ENCODE measurements around the gene PKP1. TPM values are rescaled to one million over a fixed set of nuclear protein-coding genes. Genes with fewer than 3 reads are reported as not detected.

Gene PKP1
- total and polyA plus RNA-seq, 4 donors, result 0.08 to 0.39 (median 0.21) TPM

DNA sequence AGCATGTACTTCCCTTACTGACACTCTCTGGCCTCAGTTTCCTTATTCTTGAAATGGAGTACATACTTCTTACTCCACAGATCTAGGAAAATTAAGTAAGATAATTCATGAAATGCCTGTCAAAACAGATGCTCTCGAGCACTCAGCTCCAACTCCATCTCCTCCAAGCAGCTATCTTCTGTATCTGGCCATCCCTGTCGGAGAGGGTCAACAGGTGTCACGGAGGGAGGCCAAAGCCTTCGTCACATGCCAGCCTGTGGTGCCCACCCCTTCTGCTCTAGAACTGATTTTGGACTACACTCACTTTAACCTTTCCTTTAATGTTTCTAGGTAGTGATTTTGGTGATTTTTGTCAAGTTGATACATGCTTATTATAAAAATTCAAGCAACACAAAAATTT is 18.8 kb upstream of the PKP1 start:
- Histone ChIP-seq H3K27ac (ENCODE audit: low read depth in 1 of 2, low read length in 2 of 2) (no peak overlapping the region), H3K4me1 (ENCODE audit: control insufficient read depth in 1 of 2, insufficient read depth in 2 of 2, low read length in 2 of 2) (no peaks in the 10 kb centered on the region), H3K36me3 (ENCODE audit: control insufficient read depth in 1 of 2, insufficient read depth in 2 of 2, low read length in 1 of 2) (no peaks in the 10 kb centered on the region), H3K9me3 (ENCODE audit: control insufficient read depth, low read length) (no peaks in the 10 kb centered on the region), H3K27me3 (ENCODE audit: control insufficient read depth in 1 of 2, insufficient read depth in 2 of 2, low read length in 1 of 2) (no peaks in the 10 kb centered on the region), H3K4me3 (ENCODE audit: low read length in 2 of 2) (no peak overlapping the region)
- ATAC-seq (ENCODE audit: low FRiP score) (no peak), DNase-seq (no peak)
- WGBS, 2 donors, result 89% methylated on average over 4 of the region's 4 CpGs
- intact Hi-C loops (cut with DNase I), result no loop called here

DNA sequence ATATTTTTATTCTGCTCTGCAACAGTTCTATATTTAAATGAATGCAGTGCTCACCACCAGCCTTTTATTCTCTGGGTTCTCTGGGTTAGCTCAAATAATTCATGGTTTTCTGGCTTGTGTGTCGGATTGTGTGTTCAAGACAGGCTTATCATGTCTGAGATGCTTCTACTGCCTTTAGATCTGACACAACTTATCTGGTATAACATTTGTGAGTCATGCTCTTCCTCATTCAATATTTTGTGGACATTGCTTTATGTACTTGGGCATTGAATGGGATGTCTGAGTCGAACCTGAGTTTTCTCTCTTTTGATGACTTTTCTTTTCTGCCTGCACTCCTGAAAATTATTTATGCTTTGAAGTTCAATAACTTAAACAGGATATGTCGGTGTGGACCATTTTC is 17.6 kb upstream of the PKP1 start:
- no peak for DNase-seq
- H3K4me3 ChIP-seq (ENCODE audit: low read length in 2 of 2), result no peak overlapping the region
- intact Hi-C loops (cut with DNase I), result loop anchor here in 1 of 2 donors (5.0 kb wide), 1 partner anchor 97 kb away; no protein-coding TSS in a partner anchor
- no peaks in the 10 kb centered on the region for H3K36me3 ChIP-seq (ENCODE audit: control insufficient read depth in 1 of 2, insufficient read depth in 2 of 2, low read length in 1 of 2)
- no peaks in the 10 kb centered on the region for H3K27me3 ChIP-seq (ENCODE audit: control insufficient read depth in 1 of 2, insufficient read depth in 2 of 2, low read length in 1 of 2)
- H3K4me1 ChIP-seq (ENCODE audit: control insufficient read depth in 1 of 2, insufficient read depth in 2 of 2, low read length in 2 of 2), result no peaks in the 10 kb centered on the region
- no peaks in the 10 kb centered on the region for H3K9me3 ChIP-seq (ENCODE audit: control insufficient read depth, low read length)
- ATAC-seq (ENCODE audit: low FRiP score), result no peak
- no peak overlapping the region for H3K27ac ChIP-seq (ENCODE audit: low read depth in 1 of 2, low read length in 2 of 2)
- 75% methylated on average over 3 of the region's 3 CpGs for WGBS, 2 donors

DNA sequence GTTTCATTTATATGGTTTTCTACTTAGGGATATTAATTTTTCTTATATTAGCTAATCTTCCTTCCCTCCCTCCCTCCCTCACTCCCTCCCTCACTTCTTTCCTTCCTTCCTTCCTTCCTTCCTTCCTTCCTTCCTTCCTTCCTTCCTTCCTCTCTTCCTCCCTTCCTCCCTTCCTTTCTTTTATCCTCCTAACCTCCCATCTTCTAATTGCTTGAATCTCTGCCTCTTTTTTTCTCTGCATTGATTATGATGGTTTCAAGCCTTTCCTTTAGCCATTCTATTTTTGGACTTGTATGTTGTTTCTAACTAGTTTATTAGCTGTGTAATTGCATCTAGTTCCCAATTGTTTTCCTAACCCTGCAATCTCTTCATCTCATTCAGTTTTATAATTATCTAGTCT is 17.0 kb upstream of the PKP1 start:
- Histone ChIP-seq H3K36me3 (ENCODE audit: control insufficient read depth in 1 of 2, insufficient read depth in 2 of 2, low read length in 1 of 2) (no peaks in the 10 kb centered on the region), H3K9me3 (ENCODE audit: control insufficient read depth, low read length) (no peaks in the 10 kb centered on the region), H3K27ac (ENCODE audit: low read depth in 1 of 2, low read length in 2 of 2) (no peak overlapping the region), H3K4me3 (ENCODE audit: low read length in 2 of 2) (no peak overlapping the region), H3K4me1 (ENCODE audit: control insufficient read depth in 1 of 2, insufficient read depth in 2 of 2, low read length in 2 of 2) (no peaks in the 10 kb centered on the region), H3K27me3 (ENCODE audit: control insufficient read depth in 1 of 2, insufficient read depth in 2 of 2, low read length in 1 of 2) (no peaks in the 10 kb centered on the region)
- intact Hi-C loops (cut with DNase I), result loop anchor here in 1 of 2 donors (5.0 kb wide), 1 partner anchor 96 kb away; no protein-coding TSS in a partner anchor
- DNase-seq, result no peak
- ATAC-seq (ENCODE audit: low FRiP score), result no peak

DNA sequence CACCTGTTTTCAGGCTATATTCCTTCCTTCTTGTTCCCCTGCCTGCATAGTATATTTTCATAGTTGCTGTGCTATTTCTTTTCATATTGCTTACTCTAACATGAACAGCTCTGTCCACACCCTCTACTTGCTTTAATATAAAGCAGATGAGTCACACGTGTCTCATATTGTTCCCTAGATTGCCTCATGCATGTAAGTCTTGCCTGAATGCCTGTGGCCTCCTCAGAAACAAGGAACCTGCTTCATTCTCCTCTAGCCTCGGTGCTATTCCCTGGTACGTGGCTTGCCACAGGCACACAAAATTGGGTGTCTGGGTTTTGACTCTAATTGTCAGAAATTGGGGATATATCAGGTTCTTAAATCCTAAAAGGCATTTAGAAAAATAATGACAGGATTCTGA is 16.5 kb upstream of the PKP1 start:
- intact Hi-C loops (cut with DNase I), result loop anchor here in 1 of 2 donors (5.0 kb wide), 1 partner anchor 96 kb away; no protein-coding TSS in a partner anchor
- DNase-seq, result no peak
- Histone ChIP-seq H3K9me3 (ENCODE audit: control insufficient read depth, low read length) (no peaks in the 10 kb centered on the region), H3K27ac (ENCODE audit: low read depth in 1 of 2, low read length in 2 of 2) (no peak overlapping the region), H3K36me3 (ENCODE audit: control insufficient read depth in 1 of 2, insufficient read depth in 2 of 2, low read length in 1 of 2) (no peaks in the 10 kb centered on the region), H3K27me3 (ENCODE audit: control insufficient read depth in 1 of 2, insufficient read depth in 2 of 2, low read length in 1 of 2) (no peaks in the 10 kb centered on the region), H3K4me1 (ENCODE audit: control insufficient read depth in 1 of 2, insufficient read depth in 2 of 2, low read length in 2 of 2) (no peaks in the 10 kb centered on the region), H3K4me3 (ENCODE audit: low read length in 2 of 2) (no peak overlapping the region)
- 60% methylated on average over 3 of the region's 3 CpGs for WGBS, 2 donors
- ATAC-seq (ENCODE audit: low FRiP score), result no peak

DNA sequence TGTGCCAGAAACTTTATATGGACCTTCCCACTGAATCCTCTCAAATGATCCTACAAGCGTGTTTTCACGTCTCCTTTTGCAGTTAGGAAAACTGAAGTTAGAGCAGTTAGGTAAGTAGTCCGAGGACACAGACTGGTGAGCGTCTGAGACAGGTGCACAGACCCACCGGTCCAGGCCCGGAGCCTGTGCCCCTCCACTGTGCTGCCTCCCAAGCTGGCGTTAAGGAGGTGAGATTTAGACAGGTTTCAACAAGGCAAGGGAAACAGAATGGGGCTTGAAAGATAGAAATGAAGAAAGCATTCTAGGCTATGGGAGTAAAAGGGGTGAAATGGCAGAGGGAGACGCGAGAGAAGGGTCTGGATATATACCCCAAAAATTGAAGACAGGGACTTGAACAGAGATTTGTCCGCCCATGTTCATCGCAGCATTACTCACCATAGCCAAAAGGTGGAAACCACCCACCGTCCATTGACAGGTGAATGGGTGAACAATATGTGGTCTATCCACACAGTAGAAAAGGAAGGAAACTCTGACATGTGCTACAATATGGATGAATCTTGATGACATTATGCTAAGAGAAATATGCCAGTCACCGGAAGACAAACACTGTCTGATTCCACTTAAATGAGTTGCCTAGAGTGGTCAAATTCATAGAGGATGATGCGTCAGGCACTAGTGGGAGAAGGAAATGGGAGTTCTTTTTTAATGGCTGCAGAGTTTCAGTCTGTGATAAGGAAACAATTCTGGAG is 15.7 kb upstream of the PKP1 start:
- DNase-seq (no peak), ATAC-seq (ENCODE audit: low FRiP score) (no peak)
- WGBS, 2 donors, result 83 to 88% methylated on average over 14 of the region's 14 CpGs
- no peaks in the 10 kb centered on the region for H3K9me3 ChIP-seq (ENCODE audit: control insufficient read depth, low read length)
- intact Hi-C loops (cut with DNase I), result loop anchor here in 1 of 2 donors (5.0 kb wide), 1 partner anchor 95 kb away; no protein-coding TSS in a partner anchor
- H3K27me3 ChIP-seq (ENCODE audit: control insufficient read depth in 1 of 2, insufficient read depth in 2 of 2, low read length in 1 of 2), result no peaks in the 10 kb centered on the region
- H3K36me3 ChIP-seq (ENCODE audit: control insufficient read depth in 1 of 2, insufficient read depth in 2 of 2, low read length in 1 of 2), result no peaks in the 10 kb centered on the region
- H3K27ac ChIP-seq (ENCODE audit: low read depth in 1 of 2, low read length in 2 of 2), result no peak overlapping the region
- H3K4me3 ChIP-seq (ENCODE audit: low read length in 2 of 2), result no peak overlapping the region
- H3K4me1 ChIP-seq (ENCODE audit: control insufficient read depth in 1 of 2, insufficient read depth in 2 of 2, low read length in 2 of 2), result no peaks in the 10 kb centered on the region

DNA sequence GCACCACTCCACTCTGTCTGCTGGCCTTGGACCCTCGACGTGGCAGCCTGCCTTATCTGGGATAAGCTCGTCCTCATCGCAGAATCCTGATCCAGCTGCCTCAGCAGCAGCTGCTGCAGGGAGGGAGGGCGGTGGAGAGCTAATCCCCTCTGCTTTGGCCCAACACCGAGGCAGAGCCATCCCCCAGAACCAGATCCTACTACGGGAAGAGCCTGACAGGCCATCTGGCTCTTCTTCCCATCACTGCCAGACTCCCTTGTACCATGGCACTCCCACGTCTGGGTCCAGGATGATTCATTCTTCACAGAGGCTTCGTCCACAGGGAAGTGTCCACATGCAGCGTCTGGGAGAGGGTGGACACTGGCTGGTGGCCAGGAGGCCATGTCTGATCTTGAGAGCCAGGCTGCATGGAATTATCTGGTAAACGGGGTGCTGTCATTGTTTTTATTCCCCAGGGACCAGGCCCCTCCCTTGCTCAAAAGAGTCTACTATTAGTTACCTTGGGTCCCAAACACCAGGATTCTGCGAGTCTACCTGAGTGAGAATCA is 14.6 kb upstream of the PKP1 start:
- H3K9me3 ChIP-seq (ENCODE audit: control insufficient read depth, low read length), result no peaks in the 10 kb centered on the region
- H3K4me3 ChIP-seq (ENCODE audit: low read length in 2 of 2), result no peak overlapping the region
- no peaks in the 10 kb centered on the region for H3K36me3 ChIP-seq (ENCODE audit: control insufficient read depth in 1 of 2, insufficient read depth in 2 of 2, low read length in 1 of 2)
- H3K4me1 ChIP-seq (ENCODE audit: control insufficient read depth in 1 of 2, insufficient read depth in 2 of 2, low read length in 2 of 2), result no peaks in the 10 kb centered on the region
- intact Hi-C loops (cut with DNase I), result loop anchor here in 1 of 2 donors (5.0 kb wide), 1 partner anchor 94 kb away; no protein-coding TSS in a partner anchor
- DNase-seq (peak in 1 of 2 donors; percentile 55), ATAC-seq (ENCODE audit: low FRiP score) (no peak)
- no peaks in the 10 kb centered on the region for H3K27me3 ChIP-seq (ENCODE audit: control insufficient read depth in 1 of 2, insufficient read depth in 2 of 2, low read length in 1 of 2)
- H3K27ac ChIP-seq (ENCODE audit: low read depth in 1 of 2, low read length in 2 of 2), result no peak overlapping the region
- 33 to 40% methylated on average over 12 of the region's 12 CpGs for WGBS, 2 donors

DNA sequence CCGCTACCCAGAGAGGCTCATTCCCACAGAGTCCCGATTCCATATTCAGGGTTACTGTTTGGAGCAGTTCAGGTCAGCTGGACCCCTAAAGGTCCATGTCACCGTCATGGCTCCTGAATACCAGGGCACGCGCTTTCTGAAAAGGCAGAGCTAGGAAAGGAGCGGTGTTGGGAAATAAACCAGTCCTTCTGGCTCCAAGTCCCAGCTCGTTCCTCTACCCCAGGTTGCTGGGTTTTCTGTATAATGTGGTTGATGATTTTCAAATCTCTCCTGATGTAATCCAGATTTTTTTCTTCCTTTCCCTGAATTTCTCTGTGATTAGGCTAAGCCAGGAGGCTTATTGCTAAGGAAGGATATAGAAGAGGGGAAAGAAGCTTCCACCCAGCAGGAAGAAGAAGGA is 14.0 kb upstream of the PKP1 start:
- intact Hi-C loops (cut with DNase I), result loop anchor here in 1 of 2 donors (5.0 kb wide), 1 partner anchor 93 kb away; no protein-coding TSS in a partner anchor
- no peaks in the 10 kb centered on the region for H3K9me3 ChIP-seq (ENCODE audit: control insufficient read depth, low read length)
- no peaks in the 10 kb centered on the region for H3K27me3 ChIP-seq (ENCODE audit: control insufficient read depth in 1 of 2, insufficient read depth in 2 of 2, low read length in 1 of 2)
- no peaks in the 10 kb centered on the region for H3K36me3 ChIP-seq (ENCODE audit: control insufficient read depth in 1 of 2, insufficient read depth in 2 of 2, low read length in 1 of 2)
- 90 to 93% methylated on average over 7 of the region's 7 CpGs for WGBS, 2 donors
- H3K4me3 ChIP-seq (ENCODE audit: low read length in 2 of 2), result no peak overlapping the region
- no peak overlapping the region for H3K27ac ChIP-seq (ENCODE audit: low read depth in 1 of 2, low read length in 2 of 2)
- no peak for DNase-seq
- no peaks in the 10 kb centered on the region for H3K4me1 ChIP-seq (ENCODE audit: control insufficient read depth in 1 of 2, insufficient read depth in 2 of 2, low read length in 2 of 2)
- ATAC-seq (ENCODE audit: low FRiP score), result no peak

DNA sequence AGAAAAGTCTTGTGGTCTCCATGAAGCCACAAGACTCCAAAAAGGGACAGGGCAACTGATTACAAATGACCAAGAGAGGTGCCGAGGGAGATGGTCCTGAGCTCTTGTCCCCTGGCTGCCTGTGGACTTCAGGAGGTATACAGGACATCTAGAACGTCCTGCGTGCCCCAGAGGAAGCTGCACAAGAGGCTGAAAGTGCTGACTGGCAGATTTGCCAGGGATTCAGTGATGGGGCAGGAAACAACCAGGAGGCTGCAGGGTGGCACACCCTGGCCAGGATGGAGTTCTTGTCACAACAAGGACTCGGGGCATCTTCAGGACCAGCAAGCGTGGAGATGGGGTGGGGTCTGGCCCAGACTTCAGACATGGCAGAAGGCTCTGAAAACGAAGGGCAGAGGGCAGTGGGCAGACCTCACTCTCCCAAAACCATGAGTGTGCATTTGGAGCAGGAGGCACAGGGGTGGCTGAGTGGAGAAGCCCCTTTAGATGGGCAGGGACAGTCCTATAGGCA is 13.4 kb upstream of the PKP1 start:
- Histone ChIP-seq H3K9me3 (ENCODE audit: control insufficient read depth, low read length) (no peaks in the 10 kb centered on the region), H3K4me3 (ENCODE audit: low read length in 2 of 2) (no peak overlapping the region), H3K27ac (ENCODE audit: low read depth in 1 of 2, low read length in 2 of 2) (no peak overlapping the region), H3K4me1 (ENCODE audit: control insufficient read depth in 1 of 2, insufficient read depth in 2 of 2, low read length in 2 of 2) (no peaks in the 10 kb centered on the region), H3K36me3 (ENCODE audit: control insufficient read depth in 1 of 2, insufficient read depth in 2 of 2, low read length in 1 of 2) (no peaks in the 10 kb centered on the region), H3K27me3 (ENCODE audit: control insufficient read depth in 1 of 2, insufficient read depth in 2 of 2, low read length in 1 of 2) (no peaks in the 10 kb centered on the region)
- DNase-seq (peak in 1 of 2 donors; percentile 14), ATAC-seq (ENCODE audit: low FRiP score) (no peak)
- WGBS, 2 donors, result 87 to 89% methylated on average over 6 of the region's 6 CpGs
- intact Hi-C loops (cut with DNase I), result loop anchor here in 1 of 2 donors (5.0 kb wide), 1 partner anchor 92 kb away; no protein-coding TSS in a partner anchor
